GM19035 (cell line): Measurements from ENCODE around the gene TMEM200A.

Experiments used
- ATAC-seq: cut with Tn5 transposase; IDR thresholded peaks from one replicate; pipeline ENCODE4 v1.9.1; 2021; ENCODE audit not compliant: unreplicated experiment

The TMEM200A gene

GRCh38 chr6:130423044-130423443 is 57.2 kb downstream of the TMEM200A start:
- ATAC-seq, result no peak

GRCh38 chr6:130424710-130425109 is 58.9 kb downstream of the TMEM200A start:
- no peak for ATAC-seq

- no peak for ATAC-seq
These were observed 59.7 kb downstream of the TMEM200A start for GRCh38 chr6:130425537-130425936.

GRCh38 chr6:130426066-130426721 is 60.4 kb downstream of the TMEM200A start:
- no peak for ATAC-seq

GRCh38 chr6:130431346-130431852 is 65.6 kb downstream of the TMEM200A start:
- no peak for ATAC-seq

GRCh38 chr6:130432838-130433237 is 67.0 kb downstream of the TMEM200A start:
- ATAC-seq, result no peak

- no peak for ATAC-seq
These were observed 68.5 kb downstream of the TMEM200A start for GRCh38 chr6:130434174-130434873.

GRCh38 chr6:130435181-130435580 is 69.4 kb downstream of the TMEM200A start:
- no peak for ATAC-seq

GRCh38 chr6:130437961-130438360 is 72.1 kb downstream of the TMEM200A start:
- ATAC-seq, result no peak

GRCh38 chr6:130447374-130447773 is 81.6 kb downstream of the TMEM200A start:
- ATAC-seq, result no peak

- no peak for ATAC-seq
These were observed 86.5 kb downstream of the TMEM200A start for GRCh38 chr6:130452336-130452735.

GRCh38 chr6:130453230-130453629 is 87.4 kb downstream of the TMEM200A start:
- ATAC-seq, result no peak

- no peak for ATAC-seq
These were observed 91.8 kb downstream of the TMEM200A start for GRCh38 chr6:130457605-130458004.

- ATAC-seq, result no peak
These were observed 93.5 kb downstream of the TMEM200A start for GRCh38 chr6:130459316-130459715.

GRCh38 chr6:130460934-130461333 is 95.1 kb downstream of the TMEM200A start:
- ATAC-seq, result no peak

GRCh38 chr6:130466052-130466747 is 100.4 kb downstream of the TMEM200A start:
- no peak for ATAC-seq

GRCh38 chr6:130466748-130467061 is 100.9 kb downstream of the TMEM200A start:
- no peak for ATAC-seq

- no peak for ATAC-seq
These were observed 101.6 kb downstream of the TMEM200A start for GRCh38 chr6:130467146-130468050.

GRCh38 chr6:130470766-130471165 is 104.9 kb downstream of the TMEM200A start:
- ATAC-seq, result no peak

- no peak for ATAC-seq
These were observed 108.1 kb downstream of the TMEM200A start for GRCh38 chr6:130473886-130474285.
